Upper lobe of right lung (tissue), 1 donor: ENCODE results near the gene ATXN2L. TPM values are rescaled to one million over a fixed set of nuclear protein-coding genes. Genes with fewer than 3 reads are reported as not detected.

Experiments used
- ATAC-seq: fragments of 200-7000 bp; cut with Tn5 transposase; one replicate; pipeline ENCODE4 v1.9.1; 2020; ENCODE audit warnings: mild to moderate bottlenecking, moderate library complexity
- DNase-seq: peaks from one replicate; pipeline ENCODE4 v3.0.0-alpha.2; 2020
- H3K27ac ChIP-seq: fragments of 200-600 bp; one replicate; pipeline ENCODE4 v1.8.0; 2022
- H3K27me3 ChIP-seq: fragments of 200-600 bp; one replicate; pipeline ENCODE4 v1.8.0; 2022; ENCODE audit warnings: mild to moderate bottlenecking
- H3K36me3 ChIP-seq: fragments of 200-600 bp; one replicate; pipeline ENCODE4 v1.8.0; 2022
- H3K4me1 ChIP-seq: fragments of 200-600 bp; one replicate; pipeline ENCODE4 v1.8.0; 2022
- H3K4me3 ChIP-seq: fragments of 200-600 bp; one replicate; pipeline ENCODE4 v1.8.0; 2022; ENCODE audit warnings: mild to moderate bottlenecking
- H3K9me3 ChIP-seq: fragments of 200-600 bp; one replicate; pipeline ENCODE4 v1.8.0; 2022
- CTCF ChIP-seq: fragments of 200-600 bp; IDR thresholded peaks from one replicate; pipeline ENCODE4 v1.8.0; 2022; ENCODE audit warnings: antibody characterized with exemption
- intact Hi-C: fragments of 100-400 bp; cut with DNase I; formaldehyde crosslinking; loops from one replicate; pipeline ENCODE4 v1.11.0; 2022
- total RNA-seq: library from RNA; stranded (reverse); fragmentation: NEBNext Ultra II Directional; extraction: Animal tissue kit (Norgen Biotek cat#: 25700); gene quantifications from one replicate; pipeline ENCODE4 v1.2.1, GENCODE V29; 2021
- donor health status: DM: no; HTN: yes; CAD: no; lungs with severe emphysema.

The ATXN2L gene
- total RNA-seq, 1 donor from 2014 or later, result 118 TPM

DNA sequence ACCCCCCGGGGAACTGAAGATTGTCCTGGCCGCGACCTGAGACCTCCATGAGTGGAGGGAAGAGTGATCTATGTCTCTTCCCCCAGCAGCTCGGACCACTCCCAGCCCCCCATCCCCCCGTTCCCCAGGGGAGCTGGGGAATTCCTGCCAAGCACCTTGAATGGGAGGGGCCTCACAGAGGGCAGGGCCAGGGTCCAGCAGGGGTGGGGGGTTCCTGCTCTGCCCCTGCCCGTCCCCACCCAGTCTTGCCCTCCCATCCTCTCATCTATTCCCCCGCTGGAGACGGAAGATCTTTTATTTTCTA is 13.9 kb downstream of the ATXN2L start:
- Histone ChIP-seq H3K9me3 (no peaks in the 10 kb centered on the region), H3K4me3 (no peak overlapping the region), H3K36me3 (peaks cover 74% of the 10 kb centered on the region), H3K27ac (no peak overlapping the region), H3K4me1 (no peaks in the 10 kb centered on the region), H3K27me3 (no peaks in the 10 kb centered on the region)
- DNase-seq (no peak), ATAC-seq (no peak)
- TF ChIP-seq CTCF, result no peak
- intact Hi-C loops, result no loop called here

DNA sequence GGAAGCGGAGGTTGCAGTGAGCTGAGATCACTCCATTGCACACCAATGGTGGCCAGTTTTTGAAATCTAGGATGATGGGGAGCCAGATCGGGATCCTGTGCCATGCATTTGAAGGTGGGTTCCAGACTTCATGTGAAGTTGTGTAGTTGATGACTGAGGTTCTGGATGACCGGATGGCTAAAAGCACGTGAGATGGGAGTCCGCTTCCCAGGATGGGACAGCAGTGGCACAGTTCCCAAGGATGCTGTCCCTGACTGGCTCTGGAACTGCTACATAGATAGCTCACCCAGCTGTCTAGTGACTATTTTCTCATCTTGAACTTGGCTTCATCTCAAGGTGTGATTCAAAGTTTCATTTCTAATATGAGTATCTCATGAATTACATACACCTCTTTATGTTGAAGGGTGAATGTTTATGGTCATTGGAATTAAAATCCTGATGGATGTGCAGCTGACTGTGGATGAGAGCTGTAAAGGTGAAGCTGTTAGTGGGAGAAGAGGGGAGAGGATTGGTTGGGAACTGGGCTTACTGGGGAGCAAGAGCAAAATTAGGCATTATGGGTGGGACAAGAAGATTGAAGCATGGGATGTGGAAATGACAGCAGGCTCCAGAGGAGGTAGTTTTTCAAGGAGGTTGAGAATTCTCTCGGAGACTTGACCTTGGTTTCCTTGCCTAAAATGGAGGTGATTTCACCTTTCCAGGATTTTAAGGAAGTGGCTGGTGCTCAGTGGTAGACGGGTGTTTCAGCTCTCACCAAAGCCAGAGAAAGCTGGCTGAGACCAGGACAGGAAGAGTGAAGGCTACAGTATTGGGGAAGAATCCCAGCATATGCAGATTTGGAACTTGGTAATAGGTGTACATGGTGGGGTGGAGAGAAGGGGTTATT is 15.1 kb downstream of the ATXN2L start:
- Histone ChIP-seq H3K36me3 (peaks cover 74% of the 10 kb centered on the region), H3K27ac (no peak overlapping the region), H3K4me3 (no peak overlapping the region), H3K9me3 (no peaks in the 10 kb centered on the region), H3K27me3 (no peaks in the 10 kb centered on the region), H3K4me1 (no peaks in the 10 kb centered on the region)
- ATAC-seq, result no peak
- no peak for TF ChIP-seq CTCF
- no peak for DNase-seq
- intact Hi-C loops, result no loop called here

GRCh38 chr16:28838558-28838918 is 15.7 kb downstream of the ATXN2L start:
- Histone ChIP-seq H3K27me3 (no peaks in the 10 kb centered on the region), H3K4me1 (no peaks in the 10 kb centered on the region), H3K36me3 (peaks cover 74% of the 10 kb centered on the region), H3K27ac (no peak overlapping the region), H3K9me3 (no peaks in the 10 kb centered on the region), H3K4me3 (no peak overlapping the region)
- ATAC-seq (no peak), DNase-seq (no peak)
- intact Hi-C loops, result no loop called here
- no peak for TF ChIP-seq CTCF

GRCh38 chr16:28839004-28839639 is 16.3 kb downstream of the ATXN2L start:
- Histone ChIP-seq H3K36me3 (peaks cover 74% of the 10 kb centered on the region), H3K27me3 (no peaks in the 10 kb centered on the region), H3K4me3 (no peak overlapping the region), H3K27ac (no peak overlapping the region), H3K4me1 (no peaks in the 10 kb centered on the region), H3K9me3 (no peaks in the 10 kb centered on the region)
- no peak for DNase-seq
- intact Hi-C loops, result no loop called here
- no peak for ATAC-seq
- no peak for TF ChIP-seq CTCF

DNA sequence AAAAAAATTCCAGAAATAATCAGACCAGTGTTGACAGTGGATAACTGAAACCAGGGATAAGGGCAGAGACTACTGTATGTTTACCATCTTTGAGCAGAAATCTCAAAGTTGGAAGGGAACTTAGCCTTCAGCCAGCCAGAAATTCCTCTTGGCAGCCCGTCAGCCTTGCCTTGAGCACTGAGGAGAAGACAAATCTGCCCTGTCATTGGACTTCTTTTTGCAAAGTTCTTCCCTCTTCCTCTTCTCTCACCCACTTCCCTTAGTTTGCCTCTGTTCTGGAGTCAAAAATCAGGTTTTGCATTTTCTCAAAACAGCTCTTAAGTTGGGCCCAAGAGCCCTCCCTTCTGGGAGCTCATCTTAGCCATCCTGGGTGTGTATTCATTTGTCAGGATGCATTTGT is 17.1 kb downstream of the ATXN2L start:
- no peak for DNase-seq
- TF ChIP-seq CTCF, result no peak
- Histone ChIP-seq H3K4me3 (no peak overlapping the region), H3K36me3 (peaks cover 74% of the 10 kb centered on the region), H3K4me1 (peaks cover 2% of the 10 kb centered on the region), H3K9me3 (no peaks in the 10 kb centered on the region), H3K27me3 (no peaks in the 10 kb centered on the region), H3K27ac (no peak overlapping the region)
- intact Hi-C loops, result no loop called here
- ATAC-seq, result no peak
